Activated T-helper 1 cell treated with anti-CD3 and anti-CD28 coated beads, Interleukin-12 subunit alpha, Interleukin-12 subunit beta, Interleukin-2, Interleukin-4 antibody, amounts not matched to agents 30 ng/mL and 10 ng/mL and 1 ng/mL, durations not matched to agents 14 hours and 24 hours and 36 hours (primary cell): Measurements from ENCODE around the gene TIMM21. TPM values are rescaled to one million over a fixed set of nuclear protein-coding genes. Genes with fewer than 3 reads are reported as not detected.

Experiments
- DNase-seq: peaks from one replicate; pipeline ENCODE4 v3.0.0; 2021; ENCODE audit warnings: low spot score
- H3K27ac Mint-ChIP-seq: one replicate; pipeline ENCODE4 v1.8.0; 2021; ENCODE audit warnings: mild to moderate bottlenecking, mixed read lengths
- H3K27me3 Mint-ChIP-seq: one replicate; pipeline ENCODE4 v1.8.0; 2022; ENCODE audit warnings: mild to moderate bottlenecking, moderate library complexity, mixed read lengths; ENCODE audit not compliant: insufficient read depth
- H3K36me3 Mint-ChIP-seq: one replicate; pipeline ENCODE4 v1.8.0; 2021; ENCODE audit warnings: low read depth, mixed read lengths
- H3K4me1 Mint-ChIP-seq: one replicate; pipeline ENCODE4 v1.8.0; 2021; ENCODE audit warnings: low read depth, mixed read lengths
- H3K4me3 Mint-ChIP-seq: one replicate; pipeline ENCODE4 v1.8.0; 2021; ENCODE audit warnings: mild to moderate bottlenecking, moderate library complexity, mixed read lengths
- H3K9me3 Mint-ChIP-seq: one replicate; pipeline ENCODE4 v1.8.0; 2021; ENCODE audit warnings: mixed read lengths
- intact Hi-C: fragments of 100-400 bp; cut with micrococcal nuclease; formaldehyde crosslinking; loops from one replicate; pipeline ENCODE4 v1.15.1; 2024
- total RNA-seq: library from RNA; stranded (reverse); gene quantifications from 2 replicates; pipeline ENCODE4 v1.2.3, GENCODE V29; 2022

TIMM21 gene
- total RNA-seq, 1 donor from 2014 or later, result 54.1 TPM

DNA sequence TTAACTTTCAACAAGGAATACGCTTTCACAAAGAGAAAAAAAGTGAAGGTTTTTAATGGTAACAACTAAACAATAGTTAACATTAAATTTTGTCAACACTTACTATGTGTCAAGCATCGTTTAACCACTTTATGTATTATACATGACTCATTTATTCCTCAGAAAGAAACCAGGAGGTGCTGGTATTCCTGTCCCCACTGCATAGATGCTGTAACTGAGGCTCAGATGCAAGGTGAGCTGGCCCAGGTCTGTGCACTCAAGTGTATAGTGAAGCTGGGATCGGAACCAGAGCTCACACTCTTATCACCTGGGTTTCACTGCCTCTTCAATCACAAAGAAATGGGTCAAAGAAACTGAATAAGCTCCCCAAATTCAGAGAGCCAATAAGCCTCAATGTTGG, 17.2 kb upstream of the TIMM21 start:
- H3K27ac Mint-ChIP-seq, result no peak overlapping the region
- H3K27me3 Mint-ChIP-seq, result no peaks in the 10 kb centered on the region
- H3K4me3 Mint-ChIP-seq, result no peak overlapping the region
- DNase-seq, result no peak
- no peaks in the 10 kb centered on the region for H3K4me1 Mint-ChIP-seq
- intact Hi-C loops, result no loop called here
- no peaks in the 10 kb centered on the region for H3K9me3 Mint-ChIP-seq
- H3K36me3 Mint-ChIP-seq, result no peaks in the 10 kb centered on the region

DNA sequence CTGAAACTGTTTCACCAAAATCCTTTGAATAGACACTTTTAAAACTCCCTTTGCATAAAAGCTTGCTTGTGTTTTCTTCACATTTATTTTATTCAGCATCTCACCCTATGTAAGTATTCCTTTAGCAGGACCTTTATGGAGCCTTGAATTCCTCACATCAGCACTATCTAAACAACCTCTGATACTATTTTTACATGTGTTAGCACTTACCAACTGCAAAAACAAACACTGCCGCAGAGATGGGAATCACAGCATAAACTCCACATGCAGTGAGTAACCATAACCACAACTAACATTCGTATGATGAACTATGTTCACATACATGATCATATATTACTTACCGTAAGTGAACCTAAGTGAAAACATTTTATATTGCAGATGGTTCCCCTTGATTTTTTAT, 16.1 kb upstream of the TIMM21 start:
- H3K4me3 Mint-ChIP-seq, result no peak overlapping the region
- DNase-seq, result no peak
- H3K27me3 Mint-ChIP-seq, result no peaks in the 10 kb centered on the region
- no peaks in the 10 kb centered on the region for H3K36me3 Mint-ChIP-seq
- intact Hi-C loops, result no loop called here
- no peaks in the 10 kb centered on the region for H3K9me3 Mint-ChIP-seq
- no peaks in the 10 kb centered on the region for H3K4me1 Mint-ChIP-seq
- H3K27ac Mint-ChIP-seq, result no peak overlapping the region

- Mint-ChIP-seq H3K4me3 (no peak overlapping the region), H3K27me3 (no peaks in the 10 kb centered on the region), H3K27ac (peak overlapping the region; percentile 75), H3K36me3 (peaks cover 2% of the 10 kb centered on the region), H3K9me3 (no peaks in the 10 kb centered on the region), H3K4me1 (peaks cover 44% of the 10 kb centered on the region)
- no peak for DNase-seq
- intact Hi-C loops, result loop anchor here (2.0 kb wide), 1 partner anchor 17 kb away; no protein-coding TSS in a partner anchor
Observed at GRCh38 chr18:74137920-74138538, 10.3 kb upstream of the TIMM21 start.

DNA sequence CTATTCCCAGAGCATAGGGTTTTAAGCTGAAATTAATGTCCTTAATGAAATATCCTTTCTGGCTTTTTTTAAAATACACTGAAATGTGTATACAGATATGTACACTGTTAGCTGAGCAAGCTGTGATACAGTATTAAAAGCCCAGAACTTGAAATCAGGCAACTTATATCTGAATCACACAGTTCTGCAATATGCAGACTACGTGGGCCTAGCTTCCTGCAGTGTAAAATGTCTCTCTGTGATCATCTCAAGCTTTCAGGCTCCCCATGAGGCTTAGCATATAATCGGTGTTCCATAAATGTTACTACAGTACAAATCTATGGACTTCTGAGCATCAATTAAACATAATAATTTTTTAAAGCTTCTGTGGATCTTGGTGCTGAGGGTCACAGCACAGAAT, 8.9 kb upstream of the TIMM21 start:
- no peak for DNase-seq
- intact Hi-C loops, result loop anchor here (2.0 kb wide), 1 partner anchor 19 kb away; no protein-coding TSS in a partner anchor
- Mint-ChIP-seq H3K27me3 (peaks cover 5% of the 10 kb centered on the region), H3K4me1 (peaks cover 44% of the 10 kb centered on the region), H3K36me3 (peaks cover 2% of the 10 kb centered on the region), H3K4me3 (no peak overlapping the region), H3K9me3 (no peaks in the 10 kb centered on the region), H3K27ac (peak overlapping the region; percentile 93)

DNA sequence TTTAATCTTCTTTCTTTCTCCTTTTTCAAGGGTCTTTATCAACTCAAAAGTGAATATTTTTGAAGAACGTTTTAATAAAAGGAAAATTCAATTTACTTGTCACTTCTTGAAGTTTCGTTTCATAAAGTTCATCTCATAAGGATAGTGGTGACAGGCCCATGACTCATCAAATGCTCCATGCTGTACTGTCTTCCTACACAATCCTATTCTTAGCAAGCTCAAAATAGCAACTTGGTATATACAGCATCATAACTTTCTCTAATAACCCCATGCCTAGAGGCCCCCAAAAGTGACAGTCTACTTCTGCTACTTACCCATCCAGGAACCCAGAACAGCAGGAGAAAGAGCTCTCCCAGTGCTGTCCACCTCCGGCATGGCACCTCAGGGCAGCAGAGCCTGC, 8.4 kb upstream of the TIMM21 start:
- H3K27ac Mint-ChIP-seq, result peak overlapping the region; percentile 93
- DNase-seq, result no peak
- H3K36me3 Mint-ChIP-seq, result peaks cover 2% of the 10 kb centered on the region
- intact Hi-C loops, result loop anchor here (1.0 to 2.0 kb wide), 6 partner anchors 8 to 931 kb away; partner anchors contain the start of gene TIMM21
- H3K27me3 Mint-ChIP-seq, result peaks cover 5% of the 10 kb centered on the region
- peak overlapping the region; percentile 59 for H3K4me3 Mint-ChIP-seq
- H3K9me3 Mint-ChIP-seq, result no peaks in the 10 kb centered on the region
- H3K4me1 Mint-ChIP-seq, result peaks cover 44% of the 10 kb centered on the region

GRCh38 chr18:74140582-74140981, 7.7 kb upstream of the TIMM21 start:
- Mint-ChIP-seq H3K4me3 (peak overlapping the region; percentile 59), H3K4me1 (peaks cover 44% of the 10 kb centered on the region), H3K36me3 (peaks cover 2% of the 10 kb centered on the region), H3K9me3 (no peaks in the 10 kb centered on the region), H3K27ac (peak overlapping the region; percentile 93), H3K27me3 (peaks cover 5% of the 10 kb centered on the region)
- no peak for DNase-seq
- intact Hi-C loops, result loop anchor here (1.0 to 2.0 kb wide), 5 partner anchors 8 to 931 kb away; partner anchors contain the start of gene TIMM21

DNA sequence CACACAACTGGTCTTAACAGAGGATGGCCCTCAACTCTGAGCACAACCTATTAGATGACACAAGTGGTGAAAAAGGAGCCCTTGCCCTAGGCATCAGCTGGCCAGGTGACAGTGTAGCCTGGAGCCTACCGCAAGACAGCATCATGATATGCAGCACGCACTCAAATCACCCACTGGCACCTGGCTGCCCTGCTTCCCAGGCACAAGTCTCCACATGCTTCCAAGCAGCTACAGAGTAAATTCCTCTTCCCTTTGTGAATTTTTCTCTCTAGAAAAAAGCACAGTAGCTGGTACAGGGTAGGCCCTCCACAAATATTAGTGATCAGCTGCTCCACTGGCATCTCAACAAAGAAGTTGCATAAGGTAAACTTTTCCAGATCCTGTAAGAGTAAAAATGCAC, 6.7 kb upstream of the TIMM21 start:
- intact Hi-C loops, result loop anchor here (2.0 kb wide), 1 partner anchor 357 kb away; no protein-coding TSS in a partner anchor
- Mint-ChIP-seq H3K4me1 (peaks cover 49% of the 10 kb centered on the region), H3K4me3 (no peak overlapping the region), H3K27ac (no peak overlapping the region), H3K27me3 (peaks cover 5% of the 10 kb centered on the region), H3K36me3 (peaks cover 2% of the 10 kb centered on the region), H3K9me3 (no peaks in the 10 kb centered on the region)
- no peak for DNase-seq

GRCh38 chr18:74142252-74142651, 6.1 kb upstream of the TIMM21 start:
- Mint-ChIP-seq H3K4me3 (no peak overlapping the region), H3K27ac (no peak overlapping the region), H3K9me3 (no peaks in the 10 kb centered on the region), H3K36me3 (peaks cover 2% of the 10 kb centered on the region), H3K4me1 (peaks cover 54% of the 10 kb centered on the region), H3K27me3 (peaks cover 5% of the 10 kb centered on the region)
- no peak for DNase-seq
- intact Hi-C loops, result no loop called here

GRCh38 chr18:74146756-74147155, 1.6 kb upstream of the TIMM21 start:
- no peaks in the 10 kb centered on the region for H3K9me3 Mint-ChIP-seq
- H3K27ac Mint-ChIP-seq, result peak overlapping the region; percentile 71
- H3K4me1 Mint-ChIP-seq, result peaks cover 51% of the 10 kb centered on the region
- no peak for DNase-seq
- peaks cover 2% of the 10 kb centered on the region for H3K36me3 Mint-ChIP-seq
- intact Hi-C loops, result loop anchor here (1.0 kb wide), 1 partner anchor 63 kb away; no protein-coding TSS in a partner anchor
- peaks cover 8% of the 10 kb centered on the region for H3K27me3 Mint-ChIP-seq
- H3K4me3 Mint-ChIP-seq, result peak overlapping the region; percentile 92

DNA sequence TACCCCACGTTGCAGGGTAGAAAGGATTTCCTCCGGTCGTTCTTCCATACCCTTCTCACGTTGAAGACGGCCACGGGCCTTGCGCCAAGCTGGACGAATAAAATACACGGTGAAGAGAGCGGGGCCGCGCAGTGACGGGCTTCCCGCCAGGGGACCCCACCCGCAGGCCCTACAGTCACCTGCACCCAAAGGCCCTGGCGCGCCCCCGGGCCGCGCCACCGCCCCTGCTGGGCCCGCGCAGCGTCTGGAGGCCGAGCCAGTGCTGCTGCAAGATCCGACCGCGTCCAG, 888 bp upstream of the TIMM21 start:
- intact Hi-C loops, result loop anchor here (1.0 kb wide), 1 partner anchor 64 kb away; no protein-coding TSS in a partner anchor
- H3K27me3 Mint-ChIP-seq, result peaks cover 8% of the 10 kb centered on the region
- peaks cover 53% of the 10 kb centered on the region for H3K4me1 Mint-ChIP-seq
- H3K36me3 Mint-ChIP-seq, result peaks cover 6% of the 10 kb centered on the region
- DNase-seq, result no peak
- peak overlapping the region; percentile 92 for H3K4me3 Mint-ChIP-seq
- H3K9me3 Mint-ChIP-seq, result no peaks in the 10 kb centered on the region
- peak overlapping the region; percentile 96 for H3K27ac Mint-ChIP-seq

GRCh38 chr18:74148543-74149070, 284 bp downstream of the TIMM21 start:
- DNase-seq, result no peak
- Mint-ChIP-seq H3K9me3 (no peaks in the 10 kb centered on the region), H3K27me3 (peaks cover 8% of the 10 kb centered on the region), H3K27ac (peak overlapping the region; percentile 96), H3K36me3 (peaks cover 8% of the 10 kb centered on the region), H3K4me1 (peaks cover 51% of the 10 kb centered on the region), H3K4me3 (peak overlapping the region; percentile 92)
- intact Hi-C loops, result loop anchor here (1.0 to 2.0 kb wide), 11 partner anchors 8 to 1060 kb away; partner anchors contain the start of genes PTGR3 and ZNF407

GRCh38 chr18:74149878-74150277, 1.6 kb downstream of the TIMM21 start:
- Mint-ChIP-seq H3K36me3 (peaks cover 8% of the 10 kb centered on the region), H3K27ac (peak overlapping the region; percentile 51), H3K4me3 (peak overlapping the region; percentile 92), H3K9me3 (no peaks in the 10 kb centered on the region), H3K27me3 (peaks cover 3% of the 10 kb centered on the region), H3K4me1 (peaks cover 51% of the 10 kb centered on the region)
- intact Hi-C loops, result loop anchor here (2.0 kb wide), 4 partner anchors 33 to 1059 kb away; partner anchors contain the start of gene PTGR3
- no peak for DNase-seq

- intact Hi-C loops, result no loop called here
- Mint-ChIP-seq H3K4me3 (peak overlapping the region; percentile 2), H3K27me3 (peaks cover 3% of the 10 kb centered on the region), H3K27ac (no peak overlapping the region), H3K4me1 (peaks cover 41% of the 10 kb centered on the region), H3K36me3 (peaks cover 18% of the 10 kb centered on the region), H3K9me3 (no peaks in the 10 kb centered on the region)
- DNase-seq, result no peak
Observed at GRCh38 chr18:74152270-74152669, 3.9 kb downstream of the TIMM21 start.
